HT-29 (cell line): ENCODE measurements around the gene ARHGAP6. TPM values are rescaled to one million over a fixed set of nuclear protein-coding genes. Genes with fewer than 3 reads are reported as not detected.

Experiments
- DNase-seq: peaks from one replicate; pipeline ENCODE4 v3.0.0-alpha.2; 2015; ENCODE audit warnings: low spot score
- total RNA-seq: library from RNA; depleted of rRNA; stranded (reverse); fragments of >200 nt; shearing (Covaris generic); gene quantifications from 2 replicates; pipeline ENCODE4 v1.2.3, GENCODE V29; 2014

Gene ARHGAP6
- total RNA-seq, 1 experiment from 2014 or later, result not detected

DNA sequence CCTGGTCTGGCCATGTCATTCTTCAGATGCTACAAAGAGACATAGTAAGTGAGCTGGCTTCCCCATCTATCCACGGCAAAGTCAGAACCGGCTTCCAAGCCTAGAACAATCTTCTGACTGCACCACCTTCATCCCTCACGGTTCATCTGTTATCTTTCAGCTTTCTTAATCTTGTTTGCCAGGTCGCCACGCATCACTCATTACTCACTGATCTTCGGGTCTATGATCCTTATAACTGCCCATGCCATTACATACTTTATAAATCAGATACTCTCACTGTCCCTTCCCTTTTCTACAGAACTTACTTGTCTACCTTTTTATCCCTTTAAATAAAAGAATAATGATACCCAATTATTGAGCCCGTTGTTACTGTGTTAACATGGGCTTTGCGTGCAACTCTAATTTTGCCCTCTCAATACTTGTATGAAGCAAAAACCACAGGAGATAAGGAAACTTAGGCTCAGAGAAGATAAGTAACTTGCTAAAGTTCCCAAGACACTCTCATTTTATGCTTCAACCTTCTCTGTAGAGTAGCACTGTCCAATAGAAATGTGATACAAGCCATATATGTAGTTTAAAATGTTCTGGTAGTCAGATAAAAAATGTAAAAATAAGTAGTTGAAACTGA, 200.8 kb downstream of the ARHGAP6 start:
- DNase-seq, result no peak

DNA sequence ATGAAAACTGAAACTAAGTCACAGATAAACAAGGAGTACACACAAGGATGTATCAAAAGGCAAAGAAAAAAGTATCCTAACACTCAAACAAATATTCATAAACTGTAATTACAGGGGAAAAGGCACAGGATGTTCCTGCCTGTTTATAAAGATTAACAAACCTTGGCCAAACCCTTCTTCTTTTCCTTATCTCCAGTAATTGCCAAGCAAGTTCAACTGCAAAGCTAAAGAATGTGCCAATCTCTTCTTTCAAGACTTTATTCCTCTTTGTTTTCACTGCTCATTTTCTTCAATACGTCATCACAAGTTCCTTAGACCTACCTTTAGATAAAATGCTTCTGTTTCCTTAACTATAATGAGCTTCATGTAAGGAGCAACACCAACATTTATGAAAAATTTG, 201.3 kb downstream of the ARHGAP6 start:
- no peak for DNase-seq

- DNase-seq, result no peak
These were observed 203.1 kb downstream of the ARHGAP6 start for GRCh38 chrX:11462648-11463047.

GRCh38 chrX:11462136-11462535, 203.6 kb downstream of the ARHGAP6 start:
- no peak for DNase-seq

- no peak for DNase-seq
These were observed 204.3 kb downstream of the ARHGAP6 start for GRCh38 chrX:11461201-11462001.

DNA sequence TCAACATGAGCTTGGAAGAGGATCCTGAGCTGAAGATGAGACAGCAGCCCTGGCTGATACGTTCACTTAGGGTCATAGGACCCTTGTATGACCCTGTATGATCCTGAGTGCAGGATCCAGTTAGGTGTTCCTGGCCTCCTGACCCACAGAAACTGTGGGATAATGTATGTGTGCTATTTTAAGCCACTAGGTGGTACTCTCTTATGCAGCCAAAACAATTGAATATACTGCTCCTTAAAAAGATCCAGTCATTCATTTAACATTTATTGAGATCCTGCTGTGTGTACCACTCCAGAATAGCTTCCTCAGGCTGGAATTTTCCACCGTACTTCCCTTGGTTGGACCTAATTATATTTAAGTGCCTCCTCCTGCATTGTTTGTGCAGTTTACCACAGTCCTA, 205.4 kb downstream of the ARHGAP6 start:
- no peak for DNase-seq

DNA sequence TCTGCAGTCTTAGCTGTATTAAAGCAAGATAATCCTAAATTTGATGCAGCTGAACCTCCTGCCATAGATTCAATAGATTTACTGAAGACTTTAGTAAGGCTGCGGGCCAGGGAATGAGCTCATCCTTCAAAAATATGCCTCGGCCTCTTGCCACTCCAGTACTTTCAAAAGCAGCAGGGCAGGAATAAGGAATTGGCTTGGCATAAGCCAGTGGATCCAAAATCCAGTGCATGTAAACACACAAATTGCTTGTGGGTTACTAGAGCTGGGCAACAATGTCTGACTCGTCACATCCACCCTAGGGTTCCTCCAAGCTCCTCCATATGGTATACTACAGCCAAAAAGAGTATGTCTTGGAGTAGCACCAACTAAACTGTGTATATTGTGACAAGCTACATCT, 207.6 kb downstream of the ARHGAP6 start:
- no peak for DNase-seq

GRCh38 chrX:11451151-11451550, 214.6 kb downstream of the ARHGAP6 start:
- no peak for DNase-seq

DNA sequence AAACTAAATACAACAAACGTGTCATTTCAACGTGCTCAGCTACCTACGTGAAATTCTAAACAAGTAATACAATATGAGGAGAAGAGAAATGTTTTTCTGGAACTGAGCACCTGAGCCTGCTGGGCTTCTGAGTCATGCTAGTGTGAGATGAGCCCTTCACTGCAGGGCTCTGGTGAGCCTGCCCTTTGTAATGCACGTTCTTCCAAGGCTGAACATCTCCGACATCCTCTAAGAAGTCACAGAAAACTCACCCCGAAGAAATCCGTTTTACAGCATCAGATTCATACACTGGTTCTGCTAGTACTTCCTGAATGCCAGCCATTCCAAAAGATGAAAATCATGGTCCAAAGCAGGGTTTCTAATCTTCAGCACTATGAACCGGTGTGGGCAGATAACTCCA, 215.4 kb downstream of the ARHGAP6 start:
- DNase-seq, result no peak

- no peak for DNase-seq
These were observed 216.1 kb downstream of the ARHGAP6 start for GRCh38 chrX:11449613-11450012.

- no peak for DNase-seq
These were observed 218.3 kb downstream of the ARHGAP6 start for GRCh38 chrX:11447418-11447817.

DNA sequence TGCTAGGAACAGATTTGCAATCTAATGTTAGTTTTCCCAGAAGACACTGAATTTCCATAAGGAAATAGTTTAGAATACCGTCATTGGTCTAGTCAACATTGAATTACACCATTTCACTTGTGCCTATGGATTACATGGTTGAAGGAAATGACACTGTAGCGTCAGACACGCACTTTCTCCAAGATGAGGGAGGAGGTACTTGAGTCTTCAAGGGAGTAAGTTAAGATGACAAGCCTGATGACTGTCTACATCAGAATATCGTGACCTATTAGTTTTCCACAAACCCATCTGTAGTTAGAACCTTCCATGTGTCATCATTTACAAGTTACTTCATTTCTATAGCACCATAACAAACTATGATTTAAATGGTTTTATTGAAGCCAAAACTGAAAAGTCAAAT, 218.8 kb downstream of the ARHGAP6 start:
- no peak for DNase-seq

GRCh38 chrX:11446336-11446735, 219.4 kb downstream of the ARHGAP6 start:
- no peak for DNase-seq

DNA sequence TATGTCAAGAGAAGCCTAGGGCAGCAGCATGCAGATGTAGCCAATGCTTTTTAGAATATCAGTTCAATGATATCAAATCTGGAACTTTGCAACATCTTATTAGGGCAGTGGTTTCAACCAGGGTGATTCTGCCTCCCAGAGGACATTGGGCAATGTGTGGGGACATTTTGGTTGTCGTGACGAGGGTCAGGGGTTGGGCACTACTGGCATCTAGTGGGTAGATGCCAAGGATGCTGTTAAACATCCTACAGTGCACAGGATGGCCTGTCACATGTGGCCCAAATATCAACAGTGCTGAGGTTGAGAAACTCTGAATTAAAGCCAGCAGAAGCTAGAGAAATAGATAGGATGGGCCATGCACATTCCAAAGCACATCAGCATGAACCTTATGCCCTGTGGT, 220.2 kb downstream of the ARHGAP6 start:
- DNase-seq, result peak; percentile 25

DNA sequence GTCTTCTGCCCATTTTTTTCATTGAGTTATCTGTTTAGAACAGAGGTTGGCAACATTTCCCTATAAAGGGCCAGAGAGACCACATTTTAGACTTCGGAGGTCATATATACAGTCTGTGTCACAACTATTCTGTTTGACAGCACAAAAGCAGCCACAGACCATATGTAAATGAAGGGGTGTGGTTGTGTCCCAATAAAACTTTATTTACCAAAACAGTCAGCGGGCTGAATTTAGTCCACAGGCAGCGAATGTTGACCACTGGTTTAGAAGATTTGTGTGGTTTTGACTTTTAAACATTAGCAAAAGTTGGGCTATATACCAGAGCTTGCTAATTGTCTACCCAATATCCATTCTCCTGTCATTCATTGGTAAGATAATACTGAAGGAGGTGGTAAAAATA, 221.7 kb downstream of the ARHGAP6 start:
- no peak for DNase-seq

DNA sequence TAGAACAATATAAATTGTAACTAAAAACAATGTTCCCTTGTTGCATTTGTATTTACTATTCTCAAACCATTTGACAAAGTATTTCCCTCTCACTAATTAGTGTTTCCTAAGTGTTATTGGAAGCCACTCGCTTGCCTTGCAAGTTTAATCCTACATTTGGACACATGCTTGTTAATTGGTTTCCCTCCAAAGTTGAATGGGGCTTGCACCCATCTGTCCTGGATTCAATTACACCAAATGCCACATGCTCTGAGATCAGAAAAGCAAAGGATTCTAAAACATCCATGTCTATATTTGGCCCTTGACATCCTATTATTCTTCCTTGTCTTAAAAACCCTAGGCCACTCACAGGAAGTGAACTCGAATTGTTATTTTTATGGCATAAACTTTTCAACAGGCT, 225.9 kb downstream of the ARHGAP6 start:
- DNase-seq, result no peak

GRCh38 chrX:11438767-11439166, 227.0 kb downstream of the ARHGAP6 start:
- DNase-seq, result no peak

GRCh38 chrX:11438380-11438723, 227.4 kb downstream of the ARHGAP6 start:
- DNase-seq, result no peak

GRCh38 chrX:11437642-11438379, 227.9 kb downstream of the ARHGAP6 start:
- peak; percentile 49 for DNase-seq

DNA sequence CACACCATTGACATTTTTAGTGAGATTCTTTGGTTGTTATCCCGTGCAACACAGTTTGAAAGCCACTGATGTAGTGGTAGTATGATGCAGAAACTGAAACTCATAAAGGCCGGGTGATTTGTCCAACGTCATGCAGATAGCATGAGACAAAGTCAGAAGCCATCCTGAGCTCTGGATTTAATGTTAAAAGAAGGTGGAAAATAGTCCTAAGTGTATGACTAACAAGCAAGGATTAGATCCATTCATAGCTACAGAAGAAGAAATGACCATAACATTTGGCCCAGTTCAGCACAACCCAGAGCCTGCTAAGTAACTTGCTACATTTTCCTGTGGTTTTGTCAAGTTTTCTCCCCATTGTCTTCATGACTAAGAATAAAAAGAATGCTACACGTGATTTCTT, 230.2 kb downstream of the ARHGAP6 start:
- DNase-seq, result no peak

GRCh38 chrX:11434607-11435006, 231.1 kb downstream of the ARHGAP6 start:
- no peak for DNase-seq

GRCh38 chrX:11431786-11432185, 233.9 kb downstream of the ARHGAP6 start:
- no peak for DNase-seq

DNA sequence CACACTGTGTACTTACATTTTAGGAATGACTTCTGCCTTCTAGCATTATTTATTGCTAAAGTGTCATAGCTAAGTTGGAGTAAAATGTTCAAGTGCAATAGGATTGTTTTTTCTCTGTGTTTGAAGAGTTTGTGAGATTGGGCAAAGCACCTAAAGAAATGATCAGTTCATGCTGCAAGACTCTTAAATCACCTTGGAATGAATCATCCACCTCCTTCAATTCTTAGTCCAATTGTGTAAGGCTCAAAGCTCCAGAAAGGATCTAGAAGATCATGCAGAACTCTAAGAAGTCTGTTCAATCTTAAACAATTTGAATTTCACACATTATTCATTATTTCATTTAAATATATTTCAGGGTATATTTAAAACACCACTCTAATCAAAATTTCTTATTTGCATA, 235.4 kb downstream of the ARHGAP6 start:
- no peak for DNase-seq
